Measurements from ENCODE around the gene CHCHD3. TPM values are rescaled to one million over a fixed set of nuclear protein-coding genes. Genes with fewer than 3 reads are reported as not detected.

CHCHD3 gene
- total RNA-seq, 1 donor from 2014 or later = 60.1 TPM

DNA sequence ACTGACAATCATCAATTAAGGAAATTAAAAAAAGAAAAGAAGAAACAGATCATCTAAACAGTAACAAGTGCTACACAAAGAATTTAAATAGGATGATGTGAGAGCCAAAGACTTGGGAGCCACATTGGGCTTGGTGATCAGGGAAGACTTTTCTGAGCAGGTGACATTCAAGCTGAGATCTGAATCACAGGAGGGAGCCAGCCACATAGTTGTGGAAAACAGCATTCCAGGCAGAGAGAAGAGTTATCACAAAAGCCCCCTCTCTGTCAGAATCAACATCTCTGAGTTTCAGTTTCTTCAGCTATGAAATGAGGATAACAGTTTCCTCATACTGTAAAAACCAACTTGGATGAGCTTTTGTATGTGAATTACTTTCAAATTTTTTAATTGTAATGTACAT, 336.4 kb downstream of the CHCHD3 start:
- no peak for DNase-seq (ENCODE audit: low read depth in 2 of 2)

DNA sequence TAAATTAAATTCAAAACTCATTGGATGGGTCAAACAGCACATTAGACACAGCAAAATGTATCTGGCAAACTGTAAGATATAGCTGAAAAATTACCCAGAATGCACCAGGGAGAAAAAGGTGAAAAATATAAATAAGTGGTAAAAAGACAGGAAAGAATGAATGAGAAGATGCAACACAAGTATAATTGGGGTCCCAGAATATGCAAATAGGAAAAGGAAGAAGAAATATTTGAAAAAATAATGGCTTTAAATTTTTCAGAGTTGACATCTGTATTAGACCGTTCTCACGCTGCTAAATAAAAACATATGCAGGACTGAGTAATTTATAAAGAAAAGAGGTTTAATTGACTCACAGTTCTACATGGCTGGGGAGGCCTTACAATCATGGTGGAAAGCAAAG, 337.9 kb downstream of the CHCHD3 start:
- no peak for DNase-seq (ENCODE audit: low read depth in 2 of 2)

DNA sequence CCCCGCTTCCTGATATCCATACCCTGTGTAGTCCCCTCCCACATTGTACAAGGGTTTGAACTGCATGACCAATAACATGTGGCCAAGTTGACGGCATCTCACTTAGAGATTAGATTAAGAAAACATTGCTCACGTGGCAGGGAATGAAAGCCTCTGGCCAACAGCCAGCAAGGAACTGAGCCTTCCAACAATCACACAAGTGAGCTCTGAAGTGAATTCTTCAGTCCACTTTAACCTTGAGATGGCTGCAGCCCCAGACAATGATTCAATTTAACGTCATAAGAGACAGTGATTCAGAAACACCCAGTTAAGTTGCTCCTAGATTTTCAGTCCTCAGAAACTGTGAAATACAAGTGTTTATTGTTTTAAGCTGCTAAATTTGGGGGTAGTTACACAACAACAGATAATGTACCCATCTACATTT, 339.7 kb downstream of the CHCHD3 start:
- peak in 1 of 2 donors; percentile 69 for DNase-seq (ENCODE audit: low read depth in 2 of 2)

DNA sequence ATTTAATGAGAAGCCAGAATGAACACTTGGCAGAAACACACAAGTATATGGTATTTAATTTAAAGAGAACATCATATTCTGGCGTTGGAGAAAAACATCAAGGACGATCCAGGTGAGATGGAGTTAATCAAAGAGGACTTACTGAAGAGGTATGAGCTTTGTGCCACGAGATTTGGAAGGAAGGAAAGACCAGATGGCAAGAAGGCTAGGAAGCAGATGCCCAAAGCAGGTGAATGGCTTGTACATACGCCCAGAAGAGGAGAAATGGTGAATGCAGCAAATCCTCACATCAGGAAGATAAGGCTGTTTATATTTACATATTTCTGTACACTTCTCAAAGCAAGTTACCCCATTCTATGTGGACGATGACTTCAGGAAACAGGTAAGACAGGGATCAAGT, 341.7 kb downstream of the CHCHD3 start:
- no peak for DNase-seq (ENCODE audit: low read depth in 2 of 2)

DNA sequence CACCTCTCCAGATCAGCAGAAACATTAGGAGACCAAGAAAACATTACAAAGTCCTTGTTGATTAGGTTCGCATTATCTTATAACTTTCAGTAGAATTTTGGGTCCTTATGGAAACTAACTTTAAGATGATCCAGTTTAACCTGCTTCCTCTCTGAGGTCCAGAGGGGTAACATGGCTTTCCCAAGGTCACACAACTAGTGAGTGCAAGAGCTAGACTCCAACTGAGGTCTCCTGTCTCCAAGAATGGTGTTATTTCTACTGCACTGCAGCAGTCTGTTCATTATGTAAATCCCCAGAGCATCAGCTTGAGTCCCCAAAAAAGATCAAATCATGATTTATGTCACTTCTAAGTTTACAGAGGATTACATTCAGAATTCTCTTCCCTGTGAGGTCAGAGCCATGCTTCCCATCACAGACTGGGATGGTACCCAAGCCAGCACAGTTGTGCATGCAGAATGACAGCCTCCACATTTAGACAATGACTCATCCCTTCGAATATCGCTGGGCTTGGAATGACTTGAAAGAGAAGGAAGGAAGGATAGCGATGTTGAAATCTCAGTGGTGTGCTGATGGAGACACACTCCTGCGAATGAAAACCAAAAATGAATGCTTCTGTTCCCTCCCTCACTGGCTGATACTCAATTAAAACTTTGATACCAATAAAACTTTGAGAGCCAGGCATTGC, 342.5 kb downstream of the CHCHD3 start:
- no peak for DNase-seq (ENCODE audit: low read depth in 2 of 2)

DNA sequence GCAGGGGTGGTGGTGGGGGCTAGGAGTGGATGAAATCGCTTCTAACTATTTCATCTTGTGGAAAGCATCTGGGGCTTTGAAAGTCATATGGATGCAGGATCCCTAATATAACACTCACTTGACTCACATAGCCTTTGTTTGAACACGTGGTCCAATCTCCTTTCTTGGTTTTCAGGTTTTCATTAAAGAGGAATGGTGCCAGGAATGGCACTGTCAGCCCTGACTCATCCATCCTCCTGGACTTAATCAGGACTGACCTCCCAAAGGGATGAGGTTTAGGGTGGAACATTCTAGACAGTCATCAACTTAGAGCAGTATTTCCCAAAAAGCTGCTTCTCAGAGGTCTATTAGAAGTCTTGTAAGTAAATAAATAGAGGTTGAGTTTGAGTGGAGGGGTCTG, 343.6 kb downstream of the CHCHD3 start:
- peak in 1 of 2 donors; percentile 17 for DNase-seq (ENCODE audit: low read depth in 2 of 2)

DNA sequence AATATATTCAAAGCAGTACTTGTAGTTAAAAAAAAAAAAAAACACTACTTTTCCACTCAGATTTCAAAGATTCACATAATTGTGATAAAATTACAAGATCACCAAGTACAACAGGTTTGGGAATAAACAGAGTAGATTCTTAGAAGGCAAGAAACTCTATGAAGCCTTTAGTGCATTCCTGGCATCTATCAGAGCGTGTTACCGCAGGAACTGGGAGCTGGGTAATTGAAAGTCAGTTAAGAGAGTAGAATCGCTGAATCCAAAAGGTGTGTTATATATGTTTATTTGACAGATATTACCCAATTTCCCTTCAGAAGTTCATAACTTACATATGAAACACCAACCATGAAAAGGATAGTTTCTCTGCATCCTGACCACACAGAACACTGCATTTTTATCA, 346.4 kb downstream of the CHCHD3 start:
- no peak for DNase-seq (ENCODE audit: low read depth in 2 of 2)

Other genes with a start within 250 kb of the CHCHD3 start
- gene EXOC4, start 171.0 kb upstream of the CHCHD3 start, total RNA-seq = 96.9 and 127 TPM in 2 replicates